ENCODE measurements around the gene ATG4A.

The ATG4A gene

GRCh38 chrX:108122748-108123147, 31.2 kb downstream of the ATG4A start:
- DNase-seq (ENCODE audit: low spot score): no peak

DNA sequence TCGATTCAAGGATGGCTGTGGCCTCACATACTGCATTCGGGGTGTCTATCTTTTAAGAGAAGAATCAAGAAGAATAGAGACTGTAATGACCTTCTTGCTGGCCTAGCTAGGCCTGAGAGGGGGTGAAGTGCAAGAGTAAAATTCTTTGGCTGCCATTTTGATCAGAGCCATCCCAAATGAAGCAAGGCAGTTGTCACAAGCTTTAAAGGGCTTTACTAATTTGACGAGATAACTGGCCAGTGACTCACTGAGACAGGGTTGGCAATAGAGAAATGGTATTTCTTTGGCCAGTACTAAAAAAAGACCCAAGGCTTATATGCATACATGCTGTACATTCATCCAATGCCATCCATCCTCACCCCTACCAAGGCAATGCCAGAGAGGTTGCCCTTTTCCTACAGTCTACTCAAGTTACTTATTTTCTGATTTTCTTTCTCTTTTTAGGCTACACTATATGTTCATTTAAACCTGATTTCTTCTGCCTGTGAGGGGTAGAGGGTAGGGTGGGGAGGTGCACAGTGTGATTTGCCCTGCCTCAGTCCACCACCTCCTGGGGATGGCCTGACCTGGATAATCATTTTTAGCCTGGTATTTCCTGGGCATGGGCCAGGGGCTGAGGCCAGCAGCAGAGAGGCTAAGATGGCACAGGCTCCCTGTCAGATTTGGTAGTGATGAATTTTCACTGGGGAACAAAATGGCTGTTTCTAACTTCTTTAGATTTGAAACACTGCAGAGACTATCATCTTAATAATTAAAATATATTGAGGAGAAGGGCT, 32.2 kb downstream of the ATG4A start:
- DNase-seq (ENCODE audit: low spot score): no peak

- DNase-seq (ENCODE audit: low spot score): no peak
Measured at GRCh38 chrX:108126661-108127060, 35.1 kb downstream of the ATG4A start.

- DNase-seq (ENCODE audit: low spot score): no peak
Measured at GRCh38 chrX:108127152-108127551, 35.6 kb downstream of the ATG4A start.

DNA sequence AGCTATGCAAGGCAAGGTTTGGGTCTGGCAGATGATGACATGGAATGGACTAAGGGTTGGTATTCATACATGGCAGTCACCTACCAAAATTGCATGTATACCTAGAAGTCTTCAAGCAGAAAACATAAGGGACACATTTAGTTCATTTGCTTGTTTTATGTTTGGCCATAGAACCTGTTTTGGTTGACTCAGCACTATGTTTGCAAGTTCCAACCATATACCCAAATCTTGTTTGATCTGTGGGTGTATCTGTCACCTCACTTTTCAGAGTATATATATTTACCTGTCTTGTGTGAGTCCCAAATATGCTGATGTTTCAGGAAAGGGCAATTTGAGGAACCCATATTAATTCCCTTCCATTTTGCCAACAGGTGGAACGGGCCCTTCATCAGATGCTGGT, 39.3 kb downstream of the ATG4A start:
- no peak for DNase-seq (ENCODE audit: low spot score)

DNA sequence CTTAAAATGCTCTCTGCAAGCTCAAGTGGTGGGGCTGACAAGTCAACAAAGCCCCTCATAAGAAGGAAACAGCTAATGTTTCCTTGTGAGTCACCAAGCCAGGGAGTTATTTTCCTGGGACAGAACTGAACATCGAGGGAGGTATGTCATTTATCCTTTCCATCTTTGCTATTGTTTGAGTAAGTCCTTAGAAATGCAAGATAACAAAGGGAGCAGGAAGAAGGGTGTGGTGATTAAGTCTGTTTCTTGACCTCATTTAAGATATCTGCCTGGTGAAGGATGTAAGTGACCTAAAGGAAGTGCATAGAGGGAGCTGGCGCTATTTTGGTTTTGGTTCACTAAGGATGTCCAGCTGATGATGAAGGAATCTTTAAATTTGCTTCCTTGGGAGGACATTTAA, 39.9 kb downstream of the ATG4A start:
- DNase-seq (ENCODE audit: low spot score): no peak

DNA sequence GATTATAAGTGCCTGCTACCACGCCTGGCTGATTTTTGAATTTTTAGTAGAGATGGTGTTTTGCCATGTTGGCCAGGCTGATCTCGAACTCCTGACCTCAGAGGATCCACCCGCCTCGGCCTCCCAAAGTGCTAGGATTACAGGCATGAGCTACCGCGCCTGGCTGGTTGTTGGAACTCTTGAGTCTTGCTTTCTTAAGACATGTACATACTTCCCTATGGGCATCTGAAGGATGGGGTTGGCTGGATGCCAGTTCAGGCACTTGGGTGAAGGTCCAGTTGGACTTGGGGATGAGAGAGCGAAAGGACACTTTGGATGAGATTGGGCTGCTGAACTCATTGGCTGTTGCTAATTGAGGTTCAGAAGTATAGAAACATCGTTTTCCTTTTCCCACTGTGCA, 40.5 kb downstream of the ATG4A start:
- no peak for DNase-seq (ENCODE audit: low spot score)

GRCh38 chrX:108132876-108133275, 41.3 kb downstream of the ATG4A start:
- no peak for DNase-seq (ENCODE audit: low spot score)

GRCh38 chrX:108134724-108135123, 43.1 kb downstream of the ATG4A start:
- DNase-seq (ENCODE audit: low spot score): no peak

DNA sequence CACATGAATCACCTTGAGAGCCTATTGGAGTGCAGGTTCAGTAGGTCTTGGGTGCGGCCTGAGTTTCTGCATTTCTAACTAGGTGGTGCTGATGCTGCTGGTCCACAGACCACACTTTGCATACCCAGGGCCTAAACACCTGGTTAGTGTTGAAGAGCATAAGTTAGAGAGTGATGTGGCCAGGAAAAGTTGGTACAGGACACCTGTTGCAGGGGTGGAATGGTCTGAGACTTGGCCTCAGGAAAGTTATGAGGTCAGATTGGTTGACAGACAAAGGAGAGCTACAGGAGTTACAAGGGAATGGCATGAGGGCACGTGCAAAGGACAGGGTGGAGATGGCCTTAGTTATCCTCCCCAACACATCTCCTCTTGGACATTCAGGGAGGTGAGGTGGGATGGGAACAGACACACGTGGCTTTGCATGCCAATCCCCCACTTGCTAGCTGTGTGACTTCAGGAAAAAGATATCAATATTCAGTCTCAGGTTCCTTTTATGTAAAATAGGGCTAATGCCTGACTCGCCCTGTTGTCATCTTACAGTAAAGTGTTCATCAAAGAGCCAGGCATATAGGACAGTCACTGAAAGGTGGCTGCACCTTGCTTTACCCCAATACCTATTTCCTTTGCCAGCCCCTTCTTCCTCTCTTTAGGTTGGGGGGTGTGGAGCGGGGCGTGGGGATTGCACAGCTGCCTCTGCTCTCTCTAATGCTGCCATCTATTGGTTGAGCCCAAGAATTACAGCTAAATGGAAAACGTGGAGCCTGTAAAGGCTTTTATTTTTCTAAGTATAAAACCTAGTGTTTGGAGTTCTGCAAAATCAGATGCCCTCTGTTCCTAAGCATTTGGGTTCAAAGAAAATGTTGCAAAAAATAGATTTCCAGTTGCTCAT, 47.5 kb downstream of the ATG4A start:
- no peak for DNase-seq (ENCODE audit: low spot score)

DNA sequence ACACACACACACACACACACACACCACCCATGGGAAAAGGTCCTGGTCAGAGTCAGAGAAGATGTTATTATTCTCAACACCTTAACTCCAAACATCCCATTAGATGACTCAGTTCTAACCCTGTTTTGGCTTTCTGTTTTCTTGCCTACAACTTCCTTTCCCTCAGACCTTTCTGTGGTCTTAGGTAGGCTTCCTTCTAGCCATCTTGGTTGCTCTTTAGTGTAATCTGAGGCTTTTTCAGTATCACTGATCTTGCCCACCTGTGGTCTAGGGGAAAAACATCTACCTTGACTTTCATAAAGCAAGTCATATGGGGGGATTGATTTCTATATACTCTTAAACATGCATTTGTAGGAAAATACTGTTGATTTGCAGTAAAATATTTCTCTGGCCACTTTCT, 56.9 kb downstream of the ATG4A start:
- DNase-seq (ENCODE audit: low spot score): no peak

GRCh38 chrX:108156082-108156481, 64.5 kb downstream of the ATG4A start:
- no peak for DNase-seq (ENCODE audit: low spot score)

- DNase-seq (ENCODE audit: low spot score): no peak
Measured at GRCh38 chrX:108156934-108157466, 65.4 kb downstream of the ATG4A start.

- DNase-seq (ENCODE audit: low spot score): no peak
Measured at GRCh38 chrX:108157628-108158027, 66.0 kb downstream of the ATG4A start.

- DNase-seq (ENCODE audit: low spot score): no peak
Measured at GRCh38 chrX:108159028-108159670, 67.6 kb downstream of the ATG4A start.

DNA sequence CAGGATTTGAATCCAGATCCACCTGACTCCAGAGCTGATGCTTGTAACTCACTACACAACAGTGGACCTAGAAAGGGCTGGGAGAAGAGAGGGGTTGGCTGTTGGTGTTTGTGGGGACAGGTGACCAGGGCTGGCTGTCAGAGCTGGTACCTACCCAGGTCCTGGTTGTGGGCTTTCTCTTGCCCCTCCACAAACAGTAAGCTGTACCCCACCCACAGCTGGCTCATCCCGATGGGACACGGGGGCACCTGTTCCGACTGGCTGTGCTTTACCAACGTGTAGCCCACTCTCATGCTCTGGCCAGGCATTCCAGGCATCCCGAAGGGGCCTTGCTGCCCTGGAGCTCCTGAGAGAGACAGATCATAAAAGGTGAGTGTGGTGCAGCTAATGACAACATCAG, 68.7 kb downstream of the ATG4A start:
- DNase-seq (ENCODE audit: low spot score): no peak

GRCh38 chrX:108162265-108162664, 70.7 kb downstream of the ATG4A start:
- DNase-seq (ENCODE audit: low spot score): no peak

DNA sequence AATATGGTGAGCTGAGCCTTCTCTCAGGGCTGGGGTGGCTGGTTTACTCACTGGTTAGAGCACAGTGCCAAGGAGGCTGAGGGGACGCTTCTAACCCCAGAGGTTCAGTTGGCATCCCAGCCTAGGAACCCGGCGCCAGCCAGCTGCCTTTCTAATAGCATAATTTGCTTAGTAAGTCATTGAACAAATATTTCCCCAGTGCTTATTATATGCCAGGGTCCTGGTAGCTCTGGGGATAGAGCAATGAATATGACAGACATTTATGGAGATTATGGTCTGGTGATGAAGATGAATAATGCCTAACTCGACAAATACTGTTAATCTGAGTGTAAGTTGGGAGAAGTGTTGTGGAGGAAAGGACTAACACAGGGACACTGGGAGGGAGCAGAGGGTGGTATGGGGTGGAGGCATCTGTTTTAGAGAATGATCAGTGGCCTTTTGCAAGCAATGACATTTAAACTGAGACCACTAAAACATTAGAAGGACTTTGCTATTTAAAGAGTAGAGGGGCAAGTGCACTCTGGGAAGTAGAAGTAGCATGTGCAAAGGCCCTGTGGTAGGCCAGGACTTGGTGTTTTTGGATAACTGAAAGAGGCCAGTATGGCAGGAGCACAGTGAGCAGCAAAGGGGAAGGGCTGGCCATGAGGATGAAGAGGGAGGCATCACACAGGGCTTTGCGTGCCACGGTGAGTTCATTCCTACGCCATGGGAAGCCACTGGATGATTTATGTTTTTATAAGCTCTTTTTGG, 71.9 kb downstream of the ATG4A start:
- DNase-seq (ENCODE audit: low spot score): no peak

DNA sequence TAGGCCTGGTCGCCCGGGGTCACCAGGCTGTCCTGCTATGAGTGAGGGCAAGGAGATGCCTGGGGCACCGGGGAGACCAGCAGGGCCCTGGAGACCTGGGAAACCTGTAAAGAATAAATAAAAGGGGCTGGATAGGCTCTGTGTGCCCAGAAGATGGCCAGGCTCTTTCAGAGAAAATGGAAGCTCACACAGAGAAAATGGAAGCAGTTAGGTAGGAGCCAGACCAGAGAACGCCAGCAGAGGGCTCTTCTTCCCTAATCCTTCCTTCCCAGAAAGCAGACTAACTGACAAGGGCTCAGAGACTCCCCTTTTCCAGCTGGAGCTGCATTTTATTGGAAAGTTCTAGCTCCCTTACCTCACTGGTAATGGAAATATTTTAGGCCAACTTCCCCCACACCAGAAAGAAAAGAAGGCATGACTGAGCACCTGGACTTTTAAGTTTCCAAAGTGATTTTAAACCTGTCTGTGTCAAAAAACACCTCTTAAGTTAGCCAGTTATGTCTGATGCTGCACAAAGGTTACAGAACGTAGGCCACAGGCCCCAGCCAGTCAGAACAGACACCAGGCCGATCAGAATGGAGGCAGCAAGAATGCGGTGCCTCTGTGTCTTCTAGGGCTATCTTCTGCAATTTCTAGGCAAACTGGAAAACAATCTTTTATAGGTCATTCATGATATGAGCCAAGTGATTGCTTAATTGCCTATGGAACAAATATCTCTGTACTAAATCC, 74.0 kb downstream of the ATG4A start:
- no peak for DNase-seq (ENCODE audit: low spot score)

DNA sequence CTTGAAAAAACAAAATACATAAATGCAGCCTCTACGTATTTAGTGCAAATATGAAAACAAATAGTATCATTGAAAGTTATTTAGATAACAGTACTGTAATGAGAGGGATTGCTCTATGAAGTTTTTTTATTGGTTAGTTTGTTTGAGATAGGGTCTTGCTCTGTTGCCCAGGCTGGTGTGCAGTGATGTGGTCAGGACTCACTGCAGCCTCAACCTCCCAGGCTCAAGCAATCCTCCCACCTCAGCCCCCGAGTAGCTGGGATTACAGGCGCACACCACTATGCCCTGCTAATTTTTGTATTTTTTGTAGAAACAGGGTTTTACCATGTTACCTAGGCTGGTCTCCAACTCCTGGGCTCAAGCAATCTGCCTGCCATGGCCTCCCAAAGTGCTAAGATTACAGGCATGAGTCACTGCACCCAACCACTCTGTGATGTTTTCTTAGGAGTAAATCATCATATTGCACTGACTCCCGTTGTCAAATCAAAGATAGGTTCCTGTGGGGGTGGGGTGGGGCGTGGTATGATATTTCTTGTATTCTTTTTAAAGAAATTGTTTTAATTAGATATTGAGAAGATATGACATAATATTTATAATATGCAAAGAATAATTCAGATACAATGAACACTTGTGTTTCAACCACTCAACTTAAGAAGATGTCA, 75.8 kb downstream of the ATG4A start:
- DNase-seq (ENCODE audit: low spot score): no peak
